Esophagus muscularis mucosa (tissue), 4 donors: Measurements from ENCODE around the gene ARFRP1.
A peak's percentile ranks its signal among the peaks of the same experiment; 100 is the strongest.

Experiments
- CTCF ChIP-seq, 3 experiments: fragments of 200-600 bp in 2 of 3; fragments of 450-650 bp in 1 of 3; sonication (generic) in 2 of 3; IDR thresholded peaks; one replicate each; pipeline ENCODE4 v1.5.1; 2017 to 2019; ENCODE audit warnings: antibody characterized with exemption in 3 of 3, mild to moderate bottlenecking in 2 of 3, moderate library complexity in 1 of 3
- EP300 ChIP-seq: sonication (generic); formaldehyde crosslinking; IDR thresholded peaks from one replicate; pipeline ENCODE4 v1.6.1; 2017; ENCODE audit warnings: antibody characterized with exemption
- POLR2A ChIP-seq: fragments of 450-650 bp; IDR thresholded peaks from one replicate; pipeline ENCODE4 v1.6.1; 2017; ENCODE audit warnings: antibody characterized with exemption, moderate library complexity, mild to moderate bottlenecking, low read depth
- POLR2AphosphoS5 ChIP-seq, 2 donors: sonication (generic); formaldehyde crosslinking; IDR thresholded peaks; one replicate each; pipeline ENCODE4 v1.6.1; 2017; ENCODE audit warnings: antibody characterized with exemption in 2 of 2

GRCh38 chr20:63688228-63689045 is 19.3 kb downstream of the ARFRP1 start:
- TF ChIP-seq CTCF (IDR thresholded peaks at IDR 0.05) (no peak), POLR2AphosphoS5 (IDR thresholded peaks at IDR 0.05) (peak in 1 of 2 donors; percentile 18), POLR2A (no peak), EP300 (no peak)
